Measurements from ENCODE around the gene HSPA5. TPM values are rescaled to one million over a fixed set of nuclear protein-coding genes. Genes with fewer than 3 reads are reported as not detected.

The HSPA5 gene
- total RNA-seq, 1 experiment from 2014 or later: 290 TPM

GRCh38 chr9:125261501-125262293 lies 20.6 kb upstream of the HSPA5 start, which contains the start of gene GAPVD1:
GAPVD1 (plus strand) TSS chr9:125261826; CDS start chr9:125298922, 37,096 bp downstream.
- no TSS peak for BruUV-seq (replicated peaks)
- POLR2A ChIA-PET (ENCODE audit: low non-redundant PET): no interaction called here
- Histone ChIP-seq H3K4me3 (ENCODE audit: low read depth, low read length, poor library complexity, severe bottlenecking) (peak within 1 kb of the TSS; percentile 97), H3K27ac (ENCODE audit: low read depth, low read length, poor library complexity, severe bottlenecking) (peak within 1 kb of the TSS; percentile 87), H3K27me3 (replicated peaks; ENCODE audit: insufficient read depth, low read depth, low read length, poor library complexity) (no peaks in the 10 kb centered on the region), H3K9me3 (ENCODE audit: low read depth, low read length, poor library complexity, severe bottlenecking) (no peaks in the 10 kb centered on the region), H3K4me1 (ENCODE audit: insufficient read depth, low read length, poor library complexity, severe bottlenecking) (no peaks in the 10 kb centered on the region), H3K36me3 (ENCODE audit: insufficient read depth, low read length, poor library complexity, severe bottlenecking) (no peaks in the 10 kb centered on the region)
- CTCF ChIA-PET: interaction anchor here (1.0 kb wide), 1 partner anchor 146 kb away, joined by 4 read pairs; no protein-coding TSS in a partner anchor
- peak; percentile 94 for DNase-seq (ENCODE audit: low spot score)
- TF ChIP-seq, protein P1, sequence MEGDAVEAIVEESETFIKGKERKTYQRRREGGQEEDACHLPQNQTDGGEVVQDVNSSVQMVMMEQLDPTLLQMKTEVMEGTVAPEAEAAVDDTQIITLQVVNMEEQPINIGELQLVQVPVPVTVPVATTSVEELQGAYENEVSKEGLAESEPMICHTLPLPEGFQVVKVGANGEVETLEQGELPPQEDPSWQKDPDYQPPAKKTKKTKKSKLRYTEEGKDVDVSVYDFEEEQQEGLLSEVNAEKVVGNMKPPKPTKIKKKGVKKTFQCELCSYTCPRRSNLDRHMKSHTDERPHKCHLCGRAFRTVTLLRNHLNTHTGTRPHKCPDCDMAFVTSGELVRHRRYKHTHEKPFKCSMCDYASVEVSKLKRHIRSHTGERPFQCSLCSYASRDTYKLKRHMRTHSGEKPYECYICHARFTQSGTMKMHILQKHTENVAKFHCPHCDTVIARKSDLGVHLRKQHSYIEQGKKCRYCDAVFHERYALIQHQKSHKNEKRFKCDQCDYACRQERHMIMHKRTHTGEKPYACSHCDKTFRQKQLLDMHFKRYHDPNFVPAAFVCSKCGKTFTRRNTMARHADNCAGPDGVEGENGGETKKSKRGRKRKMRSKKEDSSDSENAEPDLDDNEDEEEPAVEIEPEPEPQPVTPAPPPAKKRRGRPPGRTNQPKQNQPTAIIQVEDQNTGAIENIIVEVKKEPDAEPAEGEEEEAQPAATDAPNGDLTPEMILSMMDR (conservative IDR thresholded peaks at IDR 0.05; ENCODE audit: low read depth, low read length): peak; percentile 42
- TF ChIP-seq EZH2 (IDR thresholded peaks at IDR 0.05; ENCODE audit: borderline replicate concordance, low read depth, low read length, poor library complexity, severe bottlenecking): no peak
- intact Hi-C loops (cut with micrococcal nuclease; ENCODE audit: unreplicated experiment): loop anchor here (2.0 kb wide), 1 partner anchor 21 kb away; the partner anchor contains the start of gene HSPA5

DNA sequence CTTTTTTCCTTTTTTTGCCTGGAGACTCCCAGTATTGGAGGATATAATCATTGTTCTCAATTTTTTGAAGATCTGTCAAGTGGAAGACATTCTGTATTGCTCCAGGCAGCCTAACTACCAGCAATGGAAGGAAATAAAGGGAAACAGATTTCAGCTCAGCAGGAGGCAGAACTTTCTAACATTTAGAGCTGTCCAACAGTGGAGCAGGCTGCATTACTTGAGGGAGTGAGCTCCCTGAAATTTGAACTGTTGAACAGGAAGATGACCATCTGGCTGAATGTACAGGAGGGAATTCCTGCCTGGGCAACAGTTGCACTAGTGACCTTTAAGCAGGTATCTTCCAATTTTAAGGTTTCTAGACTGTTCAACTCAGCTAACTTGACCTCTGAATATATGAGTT lies 19.4 kb upstream of the HSPA5 start:
- TF ChIP-seq EZH2 (IDR thresholded peaks at IDR 0.05; ENCODE audit: borderline replicate concordance, low read depth, low read length, poor library complexity, severe bottlenecking): no peak
- TF ChIP-seq, protein P1 (conservative IDR thresholded peaks at IDR 0.05; ENCODE audit: low read depth, low read length): no peak
- H3K27me3 ChIP-seq (replicated peaks; ENCODE audit: insufficient read depth, low read depth, low read length, poor library complexity): no peaks in the 10 kb centered on the region
- no TSS peak for BruUV-seq (replicated peaks)
- no peak overlapping the region for H3K4me3 ChIP-seq (ENCODE audit: low read depth, low read length, poor library complexity, severe bottlenecking)
- ChIA-PET POLR2A (ENCODE audit: low non-redundant PET) (no interaction called here), CTCF (no interaction called here)
- no peaks in the 10 kb centered on the region for H3K4me1 ChIP-seq (ENCODE audit: insufficient read depth, low read length, poor library complexity, severe bottlenecking)
- H3K27ac ChIP-seq (ENCODE audit: low read depth, low read length, poor library complexity, severe bottlenecking): no peak overlapping the region
- no peak for DNase-seq (ENCODE audit: low spot score)
- H3K36me3 ChIP-seq (ENCODE audit: insufficient read depth, low read length, poor library complexity, severe bottlenecking): no peaks in the 10 kb centered on the region
- intact Hi-C loops (cut with micrococcal nuclease; ENCODE audit: unreplicated experiment): loop anchor here (2.0 kb wide), 1 partner anchor 20 kb away; the partner anchor contains the start of gene HSPA5
- H3K9me3 ChIP-seq (ENCODE audit: low read depth, low read length, poor library complexity, severe bottlenecking): no peaks in the 10 kb centered on the region

GRCh38 chr9:125258832-125259534 lies 17.8 kb upstream of the HSPA5 start:
- no peak overlapping the region for H3K4me3 ChIP-seq (ENCODE audit: low read depth, low read length, poor library complexity, severe bottlenecking)
- no peak overlapping the region for H3K27ac ChIP-seq (ENCODE audit: low read depth, low read length, poor library complexity, severe bottlenecking)
- TF ChIP-seq, protein P1 (conservative IDR thresholded peaks at IDR 0.05; ENCODE audit: low read depth, low read length): no peak
- TF ChIP-seq EZH2 (IDR thresholded peaks at IDR 0.05; ENCODE audit: borderline replicate concordance, low read depth, low read length, poor library complexity, severe bottlenecking): no peak
- POLR2A ChIA-PET (ENCODE audit: low non-redundant PET): no interaction called here
- H3K27me3 ChIP-seq (replicated peaks; ENCODE audit: insufficient read depth, low read depth, low read length, poor library complexity): no peaks in the 10 kb centered on the region
- CTCF ChIA-PET: no interaction called here
- H3K4me1 ChIP-seq (ENCODE audit: insufficient read depth, low read length, poor library complexity, severe bottlenecking): no peaks in the 10 kb centered on the region
- H3K36me3 ChIP-seq (ENCODE audit: insufficient read depth, low read length, poor library complexity, severe bottlenecking): no peaks in the 10 kb centered on the region
- intact Hi-C loops (cut with micrococcal nuclease; ENCODE audit: unreplicated experiment): loop anchor here (5.0 kb wide), 1 partner anchor 113 kb away; no protein-coding TSS in a partner anchor
- no peaks in the 10 kb centered on the region for H3K9me3 ChIP-seq (ENCODE audit: low read depth, low read length, poor library complexity, severe bottlenecking)
- no TSS peak for BruUV-seq (replicated peaks)
- DNase-seq (ENCODE audit: low spot score): no peak

All from A673 (cell line).